ENCODE data around the gene B3GNT8.

DNA sequence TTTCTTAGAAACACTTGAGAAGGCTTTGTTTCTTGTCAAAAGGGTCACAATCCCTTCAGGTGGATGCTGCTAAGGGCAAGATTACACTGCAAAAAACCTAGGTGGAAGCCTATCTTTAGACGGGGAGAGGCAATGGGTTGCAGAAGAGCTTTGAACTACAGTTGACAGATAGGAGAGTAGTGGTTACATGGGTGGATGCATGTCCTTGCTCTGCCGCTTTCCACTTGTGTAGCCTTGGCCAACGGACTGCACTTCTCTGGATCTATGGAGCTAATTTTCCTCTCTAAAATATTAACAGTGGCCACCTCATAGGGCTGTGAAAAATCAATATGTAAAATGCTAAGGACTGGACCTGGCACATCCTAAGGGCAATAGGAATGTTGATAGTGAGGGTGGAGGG is 28.6 kb downstream of the B3GNT8 start:
- TF ChIP-seq, protein P1, sequence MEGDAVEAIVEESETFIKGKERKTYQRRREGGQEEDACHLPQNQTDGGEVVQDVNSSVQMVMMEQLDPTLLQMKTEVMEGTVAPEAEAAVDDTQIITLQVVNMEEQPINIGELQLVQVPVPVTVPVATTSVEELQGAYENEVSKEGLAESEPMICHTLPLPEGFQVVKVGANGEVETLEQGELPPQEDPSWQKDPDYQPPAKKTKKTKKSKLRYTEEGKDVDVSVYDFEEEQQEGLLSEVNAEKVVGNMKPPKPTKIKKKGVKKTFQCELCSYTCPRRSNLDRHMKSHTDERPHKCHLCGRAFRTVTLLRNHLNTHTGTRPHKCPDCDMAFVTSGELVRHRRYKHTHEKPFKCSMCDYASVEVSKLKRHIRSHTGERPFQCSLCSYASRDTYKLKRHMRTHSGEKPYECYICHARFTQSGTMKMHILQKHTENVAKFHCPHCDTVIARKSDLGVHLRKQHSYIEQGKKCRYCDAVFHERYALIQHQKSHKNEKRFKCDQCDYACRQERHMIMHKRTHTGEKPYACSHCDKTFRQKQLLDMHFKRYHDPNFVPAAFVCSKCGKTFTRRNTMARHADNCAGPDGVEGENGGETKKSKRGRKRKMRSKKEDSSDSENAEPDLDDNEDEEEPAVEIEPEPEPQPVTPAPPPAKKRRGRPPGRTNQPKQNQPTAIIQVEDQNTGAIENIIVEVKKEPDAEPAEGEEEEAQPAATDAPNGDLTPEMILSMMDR (IDR thresholded peaks at IDR 0.05) = no peak
- no peak for TF ChIP-seq POLR2A (IDR thresholded peaks at IDR 0.05)

Measured in breast epithelium (tissue), 3 donors.